AG04450 (cell line): ENCODE data around the gene SNX11. TPM values are rescaled to one million over a fixed set of nuclear protein-coding genes. Genes with fewer than 3 reads are reported as not detected.

ENCODE experiments used
- CTCF ChIA-PET: fragments of 300-600, 350-600 bp; formaldehyde crosslinking; extraction: SDS; loops from one replicate; lab custom pipeline; 2022; ENCODE audit warnings: antibody characterized with exemption, inconsistent platforms; lab: Charles Lee
- POLR2A ChIA-PET: fragments of 350-600 bp; formaldehyde crosslinking; extraction: SDS; loops from one replicate; lab custom pipeline; 2021; ENCODE audit warnings: antibody characterized with exemption, inconsistent platforms; lab: Yijun Ruan, JAX
- DNase-seq: peaks from one replicate; pipeline ENCODE4 v3.0.0-alpha.2; 2011; ENCODE audit warnings: low read depth, low spot score
- H3K27ac ChIP-seq: one replicate; pipeline ENCODE4 v1.5.1; 2012; ENCODE audit warnings: low read depth, low read length, control low read depth
- H3K27me3 ChIP-seq: one replicate; pipeline ENCODE4 v1.6.0; 2012; ENCODE audit warnings: low read length; ENCODE audit not compliant: control insufficient read depth, insufficient read depth
- H3K4me3 ChIP-seq: 2 replicates; pipeline ENCODE4 v1.5.1; 2011; ENCODE audit warnings: mild to moderate bottlenecking, low read depth, low read length, control low read depth
- H3K9me3 ChIP-seq: 2 replicates; pipeline ENCODE4 v1.5.1; 2012; ENCODE audit warnings: low read length; ENCODE audit not compliant: control insufficient read depth, insufficient read depth
- polyA plus RNA-seq: library from polyadenylated mRNA; depleted of rRNA; stranded (reverse); fragments of >200 nt; gene quantifications from 2 replicates; pipeline ENCODE4 v1.2.3, GENCODE V29; 2011
- TF ChIP-seq, protein P1 (sequence below): IDR thresholded peaks from 2 replicates; pipeline ENCODE4 v1.5.1; 2011; ENCODE audit warnings: low read depth, low read length, control low read depth, inconsistent platforms

SNX11 gene
- polyA plus RNA-seq, 1 experiment: 16.0 TPM

GRCh38 chr17:48123111-48123510 is 15.5 kb downstream of the SNX11 start:
- CTCF ChIA-PET: interaction anchor here (1.3 to 2.0 kb wide), 2 partner anchors 43 to 97 kb away, joined by 3 to 7 read pairs; no protein-coding TSS in a partner anchor
- POLR2A ChIA-PET: no interaction called here
- Histone ChIP-seq H3K4me3 (no peak overlapping the region), H3K27me3 (no peaks in the 10 kb centered on the region), H3K9me3 (no peaks in the 10 kb centered on the region), H3K27ac (no peak overlapping the region)
- TF ChIP-seq, protein P1, sequence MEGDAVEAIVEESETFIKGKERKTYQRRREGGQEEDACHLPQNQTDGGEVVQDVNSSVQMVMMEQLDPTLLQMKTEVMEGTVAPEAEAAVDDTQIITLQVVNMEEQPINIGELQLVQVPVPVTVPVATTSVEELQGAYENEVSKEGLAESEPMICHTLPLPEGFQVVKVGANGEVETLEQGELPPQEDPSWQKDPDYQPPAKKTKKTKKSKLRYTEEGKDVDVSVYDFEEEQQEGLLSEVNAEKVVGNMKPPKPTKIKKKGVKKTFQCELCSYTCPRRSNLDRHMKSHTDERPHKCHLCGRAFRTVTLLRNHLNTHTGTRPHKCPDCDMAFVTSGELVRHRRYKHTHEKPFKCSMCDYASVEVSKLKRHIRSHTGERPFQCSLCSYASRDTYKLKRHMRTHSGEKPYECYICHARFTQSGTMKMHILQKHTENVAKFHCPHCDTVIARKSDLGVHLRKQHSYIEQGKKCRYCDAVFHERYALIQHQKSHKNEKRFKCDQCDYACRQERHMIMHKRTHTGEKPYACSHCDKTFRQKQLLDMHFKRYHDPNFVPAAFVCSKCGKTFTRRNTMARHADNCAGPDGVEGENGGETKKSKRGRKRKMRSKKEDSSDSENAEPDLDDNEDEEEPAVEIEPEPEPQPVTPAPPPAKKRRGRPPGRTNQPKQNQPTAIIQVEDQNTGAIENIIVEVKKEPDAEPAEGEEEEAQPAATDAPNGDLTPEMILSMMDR: no peak
- no peak for DNase-seq

GRCh38 chr17:48123776-48124388 is 16.3 kb downstream of the SNX11 start:
- no peaks in the 10 kb centered on the region for H3K9me3 ChIP-seq
- H3K27me3 ChIP-seq: no peaks in the 10 kb centered on the region
- H3K27ac ChIP-seq: no peak overlapping the region
- no peak for DNase-seq
- POLR2A ChIA-PET: interaction anchor here (0.7 kb wide), 1 partner anchor 98 kb away, joined by 3 read pairs; no protein-coding TSS in a partner anchor
- TF ChIP-seq, protein P1: no peak
- H3K4me3 ChIP-seq: no peak overlapping the region
- CTCF ChIA-PET: interaction anchor here (1.2 to 2.0 kb wide), 4 partner anchors 10 to 98 kb away, joined by 3 to 7 read pairs (median 5); no protein-coding TSS in a partner anchor

GRCh38 chr17:48125829-48126531 is 18.4 kb downstream of the SNX11 start:
- CTCF ChIA-PET: no interaction called here

GRCh38 chr17:48126532-48126850 is 18.9 kb downstream of the SNX11 start:
- no peak overlapping the region for H3K27ac ChIP-seq
- POLR2A ChIA-PET: interaction anchor here (0.9 kb wide), 1 partner anchor 100 kb away, joined by 4 read pairs; no protein-coding TSS in a partner anchor
- H3K9me3 ChIP-seq: no peaks in the 10 kb centered on the region
- no peak overlapping the region for H3K4me3 ChIP-seq
- TF ChIP-seq, protein P1: no peak
- CTCF ChIA-PET: no interaction called here
- no peak for DNase-seq
- H3K27me3 ChIP-seq: no peaks in the 10 kb centered on the region

More at GRCh38 chr17:48125829-48126531, 18.4 kb downstream of the SNX11 start:
- H3K9me3 ChIP-seq: no peaks in the 10 kb centered on the region
- TF ChIP-seq, protein P1: no peak
- DNase-seq: no peak
- H3K4me3 ChIP-seq: no peak overlapping the region
- POLR2A ChIA-PET: interaction anchor here (0.9 kb wide), 1 partner anchor 100 kb away, joined by 4 read pairs; no protein-coding TSS in a partner anchor
- H3K27me3 ChIP-seq: no peaks in the 10 kb centered on the region
- H3K27ac ChIP-seq: peak overlapping the region; percentile 21

- Histone ChIP-seq H3K4me3 (no peak overlapping the region), H3K27ac (no peak overlapping the region), H3K27me3 (no peaks in the 10 kb centered on the region), H3K9me3 (no peaks in the 10 kb centered on the region)
- POLR2A ChIA-PET: no interaction called here
- CTCF ChIA-PET: no interaction called here
- TF ChIP-seq, protein P1: no peak
- no peak for DNase-seq
Measured at GRCh38 chr17:48127371-48128051, 19.9 kb downstream of the SNX11 start.
